ENCODE measurements around the gene UNC13A.

- TF ChIP-seq EP300 (IDR thresholded peaks at IDR 0.05) (no peak), POLR2A (IDR thresholded peaks at IDR 0.05) (no peak)
Observed at GRCh38 chr19:17610384-17610783, 77.8 kb downstream of the UNC13A start.

All from upper lobe of left lung (tissue), 4 donors.